Measurements from ENCODE around the gene SERPINA10.
"Not testable (repeated sequence)": the region's sequence is repeated elsewhere in the genome, so short reads cannot be mapped to it uniquely, and the experiment has no call there.

The SERPINA10 gene

DNA sequence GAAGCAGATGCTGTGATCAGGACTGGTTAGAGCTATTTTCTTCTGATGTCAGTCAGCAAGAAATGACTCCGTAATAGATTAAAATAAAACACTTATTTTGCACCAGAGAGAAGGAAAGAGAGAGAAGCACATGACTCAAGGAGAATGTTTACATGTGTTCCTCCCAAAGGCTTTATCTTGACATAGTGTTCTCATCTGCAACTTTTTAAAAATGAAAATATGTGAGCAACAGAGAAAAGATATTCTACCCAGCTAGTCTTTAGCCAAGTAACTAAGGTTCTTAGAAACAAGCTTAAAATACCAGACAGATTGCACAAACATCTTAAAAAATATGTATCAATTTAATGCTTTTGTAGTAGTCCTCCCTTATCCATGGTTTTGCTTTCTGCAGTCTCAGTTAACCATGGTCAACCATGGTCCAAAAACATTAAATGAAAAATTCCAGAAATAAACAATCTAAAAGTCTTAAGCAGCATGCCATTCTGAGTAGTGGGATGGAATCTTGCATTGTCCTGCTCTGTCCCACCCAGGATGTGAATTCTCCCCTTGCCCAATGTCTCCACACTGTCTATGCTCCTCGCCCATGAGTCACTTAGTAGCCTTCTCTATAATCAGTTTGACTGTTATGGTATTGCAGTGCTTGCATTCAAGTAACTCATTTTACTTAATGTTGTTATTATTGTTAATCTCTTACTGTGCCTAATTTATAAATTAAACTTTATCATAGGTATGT, 9.9 kb downstream of the SERPINA10 start:
- no peak for DNase-seq (ENCODE audit: low spot score)

DNA sequence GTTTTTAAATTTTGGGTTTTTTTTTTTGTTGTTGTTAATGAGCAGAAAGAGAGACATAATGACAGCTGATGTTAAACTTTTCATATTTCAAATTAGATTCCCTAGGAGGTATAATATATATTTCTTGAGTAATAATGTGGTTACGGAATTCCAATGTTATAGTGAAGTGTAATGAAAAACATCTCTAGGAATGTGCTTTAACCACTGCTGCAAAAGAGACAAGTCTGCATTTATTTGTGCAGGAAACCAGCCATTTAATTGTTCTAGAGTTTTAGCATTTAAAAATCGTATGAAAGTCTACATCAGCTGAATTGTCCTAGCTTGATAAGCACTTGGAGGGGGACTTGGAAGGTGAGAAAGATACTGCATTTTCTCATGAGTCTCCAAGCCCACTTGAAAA, 14.3 kb downstream of the SERPINA10 start:
- no peak for DNase-seq (ENCODE audit: low spot score)

DNA sequence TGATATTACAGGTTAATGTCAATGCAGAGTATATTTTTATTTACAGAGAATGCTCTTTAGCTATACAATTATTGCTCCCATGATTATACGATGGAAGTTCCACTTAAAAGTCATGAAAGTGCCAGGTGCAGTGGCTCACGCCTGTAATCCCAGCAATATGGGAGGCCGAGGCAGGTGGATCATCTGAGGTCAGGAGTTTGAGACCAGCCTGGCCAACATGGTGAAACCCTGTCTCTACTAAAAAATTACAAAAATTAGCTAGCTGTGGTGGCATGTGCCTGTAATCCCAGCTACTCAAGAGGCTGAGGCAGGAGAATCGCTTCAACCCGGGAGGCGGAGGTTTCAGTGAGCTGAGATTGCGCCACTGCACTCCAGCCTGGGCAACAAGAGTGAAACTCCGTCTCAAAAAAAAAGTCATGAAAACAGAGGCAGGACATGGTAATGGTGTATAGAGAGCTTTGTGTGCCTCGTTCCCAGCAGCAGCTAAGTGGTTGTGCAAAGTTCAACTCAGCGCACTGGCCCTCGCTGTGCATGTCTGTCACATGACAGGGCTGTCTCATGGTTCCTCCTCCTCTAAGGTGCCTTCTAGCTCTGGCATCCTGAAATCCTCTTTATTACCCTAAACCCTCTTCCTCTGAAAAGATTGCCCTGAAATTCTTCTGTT, 16.0 kb downstream of the SERPINA10 start:
- not testable (repeated sequence) for DNase-seq (ENCODE audit: low spot score)

DNA sequence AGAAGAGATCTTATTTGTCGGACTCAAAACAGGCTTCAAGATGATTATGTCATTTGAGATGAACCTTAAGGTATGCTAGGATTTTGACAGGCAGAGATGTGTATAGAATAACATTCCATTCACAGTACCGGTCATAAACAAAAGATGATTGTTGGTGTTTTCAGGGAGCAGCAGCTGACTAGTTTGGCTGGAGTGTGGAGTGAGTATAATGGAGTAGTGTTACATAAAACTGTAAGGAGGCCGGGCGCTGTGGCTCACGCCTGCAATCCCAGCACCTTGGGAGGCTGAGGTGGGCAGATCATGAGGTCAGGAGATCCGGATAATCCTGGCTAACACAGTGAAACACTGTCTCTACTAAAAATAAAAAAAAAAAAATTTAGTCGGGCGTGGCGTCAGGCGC, 23.9 kb downstream of the SERPINA10 start:
- peak; percentile 92 for DNase-seq (ENCODE audit: low spot score)

DNA sequence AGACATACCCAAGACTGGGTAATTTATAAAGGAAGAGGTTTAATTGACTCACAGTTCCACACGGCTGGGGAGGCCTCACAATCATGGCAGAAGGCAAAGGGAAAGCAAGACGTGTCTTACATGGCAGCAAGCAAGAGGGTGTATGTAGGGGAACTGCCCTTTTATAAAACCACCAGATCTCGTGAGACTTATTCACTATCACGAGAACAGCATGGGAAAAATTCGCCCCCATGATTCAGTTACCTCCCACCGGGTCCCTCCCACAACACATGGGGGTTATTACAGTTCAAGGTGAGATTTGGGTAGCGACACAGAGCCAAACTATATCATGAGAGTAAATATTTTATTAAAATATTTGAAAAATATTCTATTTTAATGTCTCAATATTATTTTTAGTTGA, 24.5 kb downstream of the SERPINA10 start:
- peak; percentile 7 for DNase-seq (ENCODE audit: low spot score)

DNA sequence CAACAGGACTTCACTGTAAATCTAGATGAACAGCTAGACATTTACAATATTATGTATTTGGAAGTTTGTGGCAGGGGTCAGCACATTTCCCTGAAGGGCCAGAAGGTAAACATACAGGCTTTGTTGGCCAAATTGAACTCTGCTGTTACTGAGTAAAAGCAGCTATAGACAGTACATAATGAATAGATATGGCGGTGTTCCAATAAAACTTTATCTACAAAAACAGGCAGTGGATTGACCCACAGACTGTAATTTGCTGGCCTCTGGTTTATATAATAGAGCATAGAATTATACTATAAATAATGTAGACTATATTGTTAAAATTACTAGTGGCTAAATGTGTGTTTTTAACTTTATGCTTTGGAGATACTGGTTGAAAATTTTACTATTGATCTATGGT, 25.7 kb downstream of the SERPINA10 start:
- no peak for DNase-seq (ENCODE audit: low spot score)

DNA sequence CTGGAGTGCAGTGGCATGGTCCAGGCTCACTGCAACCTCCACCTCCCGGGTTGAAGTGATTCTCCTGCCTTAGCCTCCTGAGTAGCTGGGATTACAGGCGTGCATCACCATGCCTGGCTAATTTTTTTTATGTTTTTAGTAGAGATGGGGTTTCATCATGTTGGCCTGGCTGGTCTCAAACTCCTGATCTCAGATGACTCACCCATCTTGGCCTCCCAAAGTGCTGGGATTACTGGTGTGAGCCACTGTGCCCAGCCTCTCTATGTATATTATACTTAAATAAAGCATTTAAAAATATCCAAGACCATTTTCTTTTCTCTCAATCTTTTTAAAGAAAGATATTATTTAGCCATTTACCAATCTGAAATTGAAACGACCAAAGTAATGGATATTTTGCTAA, 28.9 kb downstream of the SERPINA10 start:
- not testable (repeated sequence) for DNase-seq (ENCODE audit: low spot score)

DNA sequence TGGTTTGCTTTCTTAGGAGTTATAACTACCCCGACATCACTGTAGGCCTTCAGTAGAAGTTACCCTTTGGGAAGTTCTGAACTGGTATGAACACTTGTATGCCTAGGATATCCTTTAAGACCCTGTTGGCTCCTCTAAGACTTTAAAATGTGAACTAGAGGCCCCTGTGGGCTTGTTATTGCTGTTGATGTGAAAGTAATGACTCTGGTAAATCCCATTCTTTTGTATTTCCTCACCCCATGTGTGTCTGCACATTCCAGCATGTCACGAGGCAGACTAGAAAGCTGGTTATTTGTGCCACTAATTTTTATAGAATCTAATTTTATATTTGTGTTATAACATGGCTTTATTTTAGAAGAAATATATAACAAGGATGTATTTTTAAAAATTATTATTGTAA, 48.9 kb downstream of the SERPINA10 start:
- DNase-seq (ENCODE audit: low spot score), result no peak

DNA sequence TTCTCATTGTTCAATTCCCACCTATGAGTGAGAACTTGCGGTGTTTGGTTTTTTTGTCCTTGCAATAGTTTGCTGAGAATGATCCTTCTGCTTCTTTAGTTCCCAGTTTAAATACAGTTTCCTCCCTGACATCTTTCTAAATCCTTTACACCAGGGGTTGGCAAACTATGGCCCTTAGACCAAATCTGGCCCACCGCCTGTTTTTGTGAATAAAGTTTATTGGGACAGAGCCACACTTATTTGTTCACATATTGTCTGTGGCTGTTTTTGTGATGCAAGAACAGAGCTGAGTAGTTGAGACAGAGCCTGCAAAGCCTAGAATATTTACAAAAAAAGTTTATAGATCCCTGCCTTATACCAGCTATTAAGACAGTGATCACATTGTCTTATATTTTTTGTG, 53.7 kb downstream of the SERPINA10 start:
- DNase-seq (ENCODE audit: low spot score), result peak; percentile 14

DNA sequence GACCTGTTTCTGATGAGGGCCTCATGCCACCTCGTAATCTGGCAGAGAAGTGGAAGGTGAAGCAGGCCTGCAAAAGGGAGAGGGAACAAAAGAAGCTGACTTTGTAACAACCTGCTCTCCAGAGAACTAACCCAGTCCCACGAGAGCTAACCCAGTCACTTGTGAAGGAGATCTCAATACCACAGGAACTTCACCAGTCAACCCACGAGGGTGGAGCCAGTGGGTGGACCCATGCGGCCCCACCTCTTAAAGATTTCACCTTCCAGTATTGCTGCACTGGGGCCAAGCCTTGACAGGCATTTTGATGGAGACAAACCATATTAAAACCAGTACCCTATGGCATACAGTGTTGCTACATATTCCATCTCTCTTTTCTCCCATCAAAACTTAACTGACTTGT, 55.1 kb downstream of the SERPINA10 start:
- DNase-seq (ENCODE audit: low spot score), result no peak

DNA sequence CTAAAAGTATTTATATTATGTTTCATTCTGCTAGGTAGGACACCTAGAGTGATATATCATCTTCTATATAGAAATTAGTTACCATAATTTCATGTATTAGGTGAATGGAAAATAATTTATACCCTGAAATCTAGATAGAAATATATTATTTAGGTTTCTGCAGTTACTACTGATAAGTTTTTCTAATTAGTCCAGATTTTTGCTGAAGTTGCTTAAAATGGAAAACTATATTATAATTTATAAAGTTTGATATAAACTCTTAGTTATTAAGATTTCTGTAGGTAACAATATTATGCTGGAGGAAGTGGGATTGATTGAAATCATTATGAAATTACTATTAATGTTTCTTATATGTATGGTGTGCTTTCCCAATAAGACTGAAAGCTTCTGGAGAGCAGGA, 56.0 kb downstream of the SERPINA10 start:
- no peak for DNase-seq (ENCODE audit: low spot score)
